ENCODE measurements around the gene FAM241A. TPM values are rescaled to one million over a fixed set of nuclear protein-coding genes. Genes with fewer than 3 reads are reported as not detected.
"Not testable (repeated sequence)": the region's sequence is repeated elsewhere in the genome, so short reads cannot be mapped to it uniquely, and the experiment has no call there.

Gene FAM241A
- total RNA-seq, 2 donors from 2014 or later: 1.4 to 1.9 TPM

GRCh38 chr4:112168719-112169500 is 23.7 kb downstream of the FAM241A start:
- H3K9ac ChIP-seq (ENCODE audit: low read depth in 2 of 2, low read length in 2 of 2): no peak overlapping the region
- no peaks in the 10 kb centered on the region for H3K9me3 ChIP-seq
- intact Hi-C loops (cut with DNase I): no loop called here
- no peaks in the 10 kb centered on the region for H3K36me3 ChIP-seq
- no peaks in the 10 kb centered on the region for H3K27me3 ChIP-seq
- H3K4me1 ChIP-seq: no peaks in the 10 kb centered on the region
- no peak overlapping the region for H3K27ac ChIP-seq
- H3K4me3 ChIP-seq: no peak overlapping the region
- no peak for TF ChIP-seq CTCF (IDR thresholded peaks at IDR 0.05)
- DNase-seq: no peak

- DNase-seq: no peak
- Histone ChIP-seq H3K9me3 (no peaks in the 10 kb centered on the region), H3K4me1 (no peaks in the 10 kb centered on the region), H3K27ac (no peak overlapping the region), H3K4me3 (no peak overlapping the region), H3K9ac (ENCODE audit: low read depth in 2 of 2, low read length in 2 of 2) (no peak overlapping the region), H3K36me3 (no peaks in the 10 kb centered on the region), H3K27me3 (no peaks in the 10 kb centered on the region)
- TF ChIP-seq CTCF (IDR thresholded peaks at IDR 0.05): no peak
- intact Hi-C loops (cut with DNase I): no loop called here
These were observed 25.3 kb downstream of the FAM241A start for GRCh38 chr4:112170451-112170993.

- H3K4me1 ChIP-seq; H3K9me3 ChIP-seq; H3K27ac ChIP-seq; H3K9ac ChIP-seq (ENCODE audit: low read depth in 2 of 2, low read length in 2 of 2); H3K4me3 ChIP-seq; H3K27me3 ChIP-seq; intact Hi-C loops (cut with DNase I); H3K36me3 ChIP-seq; DNase-seq: not testable (repeated sequence)
These were observed 26.0 kb downstream of the FAM241A start for GRCh38 chr4:112171051-112171763.

GRCh38 chr4:112172180-112172579 is 26.9 kb downstream of the FAM241A start:
- intact Hi-C loops (cut with DNase I): no loop called here
- H3K9me3 ChIP-seq: no peaks in the 10 kb centered on the region
- no peaks in the 10 kb centered on the region for H3K27me3 ChIP-seq
- H3K27ac ChIP-seq: no peak overlapping the region
- H3K4me3 ChIP-seq: no peak overlapping the region
- H3K9ac ChIP-seq (ENCODE audit: low read depth in 2 of 2, low read length in 2 of 2): no peak overlapping the region
- no peaks in the 10 kb centered on the region for H3K4me1 ChIP-seq
- H3K36me3 ChIP-seq: no peaks in the 10 kb centered on the region
- no peak for TF ChIP-seq CTCF (IDR thresholded peaks at IDR 0.05)
- DNase-seq: no peak

GRCh38 chr4:112173593-112174558 is 28.6 kb downstream of the FAM241A start:
- H3K4me3 ChIP-seq: no peak overlapping the region
- H3K9ac ChIP-seq (ENCODE audit: low read depth in 2 of 2, low read length in 2 of 2): no peak overlapping the region
- H3K4me1 ChIP-seq: no peaks in the 10 kb centered on the region
- H3K36me3 ChIP-seq: no peaks in the 10 kb centered on the region
- peak; percentile 27 for DNase-seq
- intact Hi-C loops (cut with DNase I): no loop called here
- no peaks in the 10 kb centered on the region for H3K27me3 ChIP-seq
- TF ChIP-seq CTCF (IDR thresholded peaks at IDR 0.05): no peak
- H3K27ac ChIP-seq: no peak overlapping the region
- no peaks in the 10 kb centered on the region for H3K9me3 ChIP-seq

Measured in colonic mucosa (tissue), 4 donors.